ENCODE data around the gene EDEM1.

Gene EDEM1

DNA sequence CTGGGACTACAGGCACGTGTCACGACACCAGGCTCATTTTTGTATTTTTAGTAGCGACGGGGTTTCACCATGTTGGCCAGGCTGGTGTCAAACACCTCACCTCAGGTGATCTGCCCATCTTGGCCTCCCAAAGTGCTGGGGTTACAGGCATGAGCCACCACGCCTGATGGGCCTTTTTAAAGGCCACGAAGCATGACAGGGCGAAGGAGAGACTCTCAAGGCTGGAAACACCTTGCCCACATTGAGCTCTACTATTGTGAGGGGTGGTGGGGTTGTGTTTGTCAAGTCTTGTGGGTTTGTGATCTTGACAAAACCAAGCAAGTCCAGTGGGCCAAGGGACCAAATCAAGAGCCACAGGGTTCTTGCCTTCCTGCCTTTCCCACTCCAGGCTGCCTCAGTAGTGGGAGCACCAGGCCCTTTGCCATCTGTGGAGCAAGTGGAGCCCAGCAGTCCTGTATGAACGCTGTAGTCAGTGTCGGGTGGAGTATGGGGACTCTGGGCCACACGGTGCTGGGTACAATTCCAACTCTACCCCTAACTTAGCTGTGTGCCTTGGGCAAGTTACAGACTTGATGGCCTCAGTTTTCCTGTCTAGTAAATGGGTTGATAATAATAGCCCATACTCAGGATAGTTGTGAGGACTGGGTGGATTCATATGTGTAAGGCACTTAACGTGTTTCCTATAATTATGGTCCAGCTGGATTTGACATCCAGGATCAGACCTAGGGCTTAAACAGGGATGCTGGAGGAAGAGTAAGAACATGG, 33.3 kb downstream of the EDEM1 start:
- no peak overlapping the region for H3K4me3 ChIP-seq (ENCODE audit: low read depth, low read length)
- TF ChIP-seq, protein P1, sequence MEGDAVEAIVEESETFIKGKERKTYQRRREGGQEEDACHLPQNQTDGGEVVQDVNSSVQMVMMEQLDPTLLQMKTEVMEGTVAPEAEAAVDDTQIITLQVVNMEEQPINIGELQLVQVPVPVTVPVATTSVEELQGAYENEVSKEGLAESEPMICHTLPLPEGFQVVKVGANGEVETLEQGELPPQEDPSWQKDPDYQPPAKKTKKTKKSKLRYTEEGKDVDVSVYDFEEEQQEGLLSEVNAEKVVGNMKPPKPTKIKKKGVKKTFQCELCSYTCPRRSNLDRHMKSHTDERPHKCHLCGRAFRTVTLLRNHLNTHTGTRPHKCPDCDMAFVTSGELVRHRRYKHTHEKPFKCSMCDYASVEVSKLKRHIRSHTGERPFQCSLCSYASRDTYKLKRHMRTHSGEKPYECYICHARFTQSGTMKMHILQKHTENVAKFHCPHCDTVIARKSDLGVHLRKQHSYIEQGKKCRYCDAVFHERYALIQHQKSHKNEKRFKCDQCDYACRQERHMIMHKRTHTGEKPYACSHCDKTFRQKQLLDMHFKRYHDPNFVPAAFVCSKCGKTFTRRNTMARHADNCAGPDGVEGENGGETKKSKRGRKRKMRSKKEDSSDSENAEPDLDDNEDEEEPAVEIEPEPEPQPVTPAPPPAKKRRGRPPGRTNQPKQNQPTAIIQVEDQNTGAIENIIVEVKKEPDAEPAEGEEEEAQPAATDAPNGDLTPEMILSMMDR (conservative IDR thresholded peaks at IDR 0.05; ENCODE audit: low read depth, low read length), result no peak
- no peak for DNase-seq (ENCODE audit: low read depth)

DNA sequence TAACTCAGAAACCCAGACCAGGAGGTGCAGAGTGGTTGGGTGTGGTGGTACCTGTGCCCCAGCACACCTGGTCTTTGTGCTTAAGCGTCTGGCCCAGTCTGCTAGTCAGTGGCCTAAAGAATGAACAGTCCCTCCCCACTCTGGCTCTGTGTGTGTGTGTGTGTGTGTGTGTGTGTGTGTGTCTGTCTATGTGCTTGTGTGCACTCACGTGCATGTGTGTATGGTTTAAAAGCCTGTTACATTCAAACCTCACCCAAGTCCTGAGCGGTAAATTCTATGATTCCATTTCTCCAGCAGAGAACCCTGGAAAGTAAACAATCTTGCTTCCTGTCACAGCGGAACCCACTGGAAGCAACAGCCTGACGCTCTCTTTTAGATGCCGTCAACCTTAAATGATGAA, 34.2 kb downstream of the EDEM1 start:
- TF ChIP-seq, protein P1 (conservative IDR thresholded peaks at IDR 0.05; ENCODE audit: low read depth, low read length), result no peak
- DNase-seq (ENCODE audit: low read depth), result peak; percentile 49
- H3K4me3 ChIP-seq (ENCODE audit: low read depth, low read length), result no peak overlapping the region

DNA sequence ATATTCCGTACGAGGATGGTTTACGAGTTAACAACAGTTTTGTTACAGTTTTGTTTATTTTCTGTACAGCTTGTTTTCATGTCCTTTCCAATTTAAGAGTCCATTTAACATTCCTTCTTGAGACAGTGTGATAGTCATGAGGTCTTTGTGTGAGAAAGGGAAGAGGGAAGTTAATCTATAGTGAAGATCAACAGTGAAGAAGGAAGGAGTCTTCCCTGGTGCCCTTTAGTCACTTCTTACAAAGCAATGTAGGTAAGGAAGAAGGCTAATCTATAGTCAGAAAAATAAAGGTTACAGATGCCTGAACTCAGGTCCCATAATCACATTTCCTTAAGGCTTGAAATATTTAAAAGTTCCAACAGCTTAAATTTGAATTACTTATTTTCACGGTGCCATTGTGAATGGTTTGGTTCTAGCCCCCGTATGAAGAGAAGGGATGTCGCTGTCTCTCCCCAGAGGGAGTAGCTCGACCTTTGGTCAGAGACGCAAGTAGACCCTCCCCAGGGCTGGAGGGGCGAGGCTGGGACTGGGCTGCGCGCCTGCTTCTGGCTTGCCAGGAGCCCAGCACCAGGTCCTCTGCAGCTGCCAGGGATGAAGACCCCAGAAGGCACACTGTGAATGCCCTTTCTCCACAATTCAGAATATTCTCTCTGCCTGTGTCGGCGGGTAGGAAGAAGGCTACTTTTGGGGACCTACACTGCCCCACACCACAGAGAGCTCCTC, 34.9 kb downstream of the EDEM1 start:
- TF ChIP-seq, protein P1 (conservative IDR thresholded peaks at IDR 0.05; ENCODE audit: low read depth, low read length), result no peak
- no peak overlapping the region for H3K4me3 ChIP-seq (ENCODE audit: low read depth, low read length)
- no peak for DNase-seq (ENCODE audit: low read depth)

DNA sequence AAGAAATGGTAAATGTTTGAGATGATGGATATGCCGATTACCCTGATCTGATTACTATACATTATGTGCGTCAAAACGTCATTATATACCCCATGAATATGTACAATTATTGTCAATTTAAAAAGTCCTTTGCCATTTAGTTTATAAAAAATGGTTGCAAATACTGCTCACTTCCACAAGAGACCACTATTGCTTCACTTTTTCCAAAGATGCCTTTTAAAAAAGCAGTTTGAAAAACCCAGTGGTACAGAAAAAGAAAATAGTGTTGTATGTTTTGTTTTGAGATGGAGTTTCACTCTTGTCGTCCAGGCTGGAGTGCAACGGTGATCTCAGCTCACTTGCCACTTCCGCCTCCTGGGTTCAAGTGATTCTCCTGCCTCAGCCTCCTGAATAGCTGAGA, 39.3 kb downstream of the EDEM1 start:
- no peak overlapping the region for H3K4me3 ChIP-seq (ENCODE audit: low read depth, low read length)
- peak; percentile 64 for DNase-seq (ENCODE audit: low read depth)
- TF ChIP-seq, protein P1 (conservative IDR thresholded peaks at IDR 0.05; ENCODE audit: low read depth, low read length), result peak; percentile 58

DNA sequence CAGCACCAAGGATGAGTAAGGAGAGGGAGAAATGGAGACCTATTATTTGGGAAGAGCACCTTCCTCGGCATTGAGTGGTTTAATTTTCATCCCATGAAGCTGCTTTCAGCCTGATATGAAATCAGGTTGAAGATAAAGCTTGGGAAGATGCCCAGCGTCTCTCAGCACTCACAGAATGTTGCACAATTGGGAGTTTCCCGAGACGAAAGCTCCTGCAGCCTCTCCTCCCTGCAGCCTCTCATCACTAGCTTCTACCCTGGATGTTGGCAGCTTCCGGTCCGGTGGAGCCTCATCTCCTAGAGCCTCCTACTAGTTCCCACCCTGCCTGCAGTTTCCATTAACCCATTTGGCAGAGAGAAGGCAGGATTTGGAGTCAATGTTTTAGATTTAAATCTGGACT, 40.3 kb downstream of the EDEM1 start:
- H3K4me3 ChIP-seq (ENCODE audit: low read depth, low read length), result no peak overlapping the region
- TF ChIP-seq, protein P1 (conservative IDR thresholded peaks at IDR 0.05; ENCODE audit: low read depth, low read length), result no peak
- no peak for DNase-seq (ENCODE audit: low read depth)

DNA sequence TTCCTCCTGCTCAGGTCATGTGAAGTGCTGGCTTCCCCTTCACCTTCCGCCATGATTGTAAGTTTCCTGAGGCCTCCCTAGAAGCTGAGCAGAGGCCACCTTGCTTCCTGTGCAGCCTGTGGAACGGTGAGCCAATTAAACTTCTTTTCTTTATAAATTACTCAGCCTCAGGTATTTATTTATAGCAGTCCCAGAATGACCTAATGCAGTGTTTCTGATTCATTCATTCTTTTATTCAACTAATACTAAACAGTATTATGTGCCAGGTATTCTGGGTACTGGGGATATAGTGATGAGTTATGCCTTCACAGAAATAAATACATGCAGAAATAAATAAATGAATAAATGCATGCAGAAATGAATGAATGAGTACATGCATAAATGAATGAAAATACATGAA, 41.9 kb downstream of the EDEM1 start:
- TF ChIP-seq, protein P1 (conservative IDR thresholded peaks at IDR 0.05; ENCODE audit: low read depth, low read length), result no peak
- no peak for DNase-seq (ENCODE audit: low read depth)
- no peak overlapping the region for H3K4me3 ChIP-seq (ENCODE audit: low read depth, low read length)
